HUDEP-2 (cell line): Measurements from ENCODE around the gene RILPL1.
"Not testable (repeated sequence)": the region's sequence is repeated elsewhere in the genome, so short reads cannot be mapped to it uniquely, and the experiment has no call there.

Experiments
- DNase-seq, 76 experiments: peaks; one replicate each; lab custom pipeline; 2025; ENCODE audit not compliant: unreplicated experiment in 76 of 76; lab: John Stamatoyannopoulos, UW

Gene RILPL1

GRCh38 chr12:123531091-123531490, 2.4 kb downstream of the RILPL1 start:
- no peak for DNase-seq

GRCh38 chr12:123530668-123531067, 2.9 kb downstream of the RILPL1 start:
- DNase-seq: no peak

GRCh38 chr12:123529686-123530085, 3.8 kb downstream of the RILPL1 start:
- no peak for DNase-seq

GRCh38 chr12:123528858-123529257, 4.7 kb downstream of the RILPL1 start:
- no peak for DNase-seq

- DNase-seq: no peak
Measured at GRCh38 chr12:123526542-123527080, 6.9 kb downstream of the RILPL1 start.

- DNase-seq: no peak
Measured at GRCh38 chr12:123524378-123524777, 9.1 kb downstream of the RILPL1 start.

- no peak for DNase-seq
Measured at GRCh38 chr12:123523518-123523917, 10.0 kb downstream of the RILPL1 start.

GRCh38 chr12:123522164-123522563, 11.4 kb downstream of the RILPL1 start:
- no peak for DNase-seq

- DNase-seq: no peak
Measured at GRCh38 chr12:123520567-123521474, 12.7 kb downstream of the RILPL1 start.

- no peak for DNase-seq
Measured at GRCh38 chr12:123519141-123520001, 14.1 kb downstream of the RILPL1 start.

GRCh38 chr12:123516216-123516780, 17.2 kb downstream of the RILPL1 start:
- DNase-seq: no peak

GRCh38 chr12:123514582-123515221, 18.8 kb downstream of the RILPL1 start:
- not testable (repeated sequence) for DNase-seq

GRCh38 chr12:123513805-123514204, 19.7 kb downstream of the RILPL1 start:
- DNase-seq: peak in 1 of 76 experiments; percentile 12

- no peak for DNase-seq
Measured at GRCh38 chr12:123512838-123513665, 20.5 kb downstream of the RILPL1 start.

GRCh38 chr12:123506843-123507236, 26.7 kb downstream of the RILPL1 start:
- DNase-seq: no peak

GRCh38 chr12:123506059-123506842, 27.3 kb downstream of the RILPL1 start:
- no peak for DNase-seq

- no peak for DNase-seq
Measured at GRCh38 chr12:123502163-123502704, 31.3 kb downstream of the RILPL1 start.

- no peak for DNase-seq
Measured at GRCh38 chr12:123499332-123499731, 34.2 kb downstream of the RILPL1 start.
